UCSD-AML1 (cell line): ENCODE measurements around the gene CMIP.

ENCODE experiments used
- DNase-seq: peaks from one replicate; lab custom pipeline; 2025; ENCODE audit not compliant: unreplicated experiment; lab: John Stamatoyannopoulos, UW

CMIP gene

DNA sequence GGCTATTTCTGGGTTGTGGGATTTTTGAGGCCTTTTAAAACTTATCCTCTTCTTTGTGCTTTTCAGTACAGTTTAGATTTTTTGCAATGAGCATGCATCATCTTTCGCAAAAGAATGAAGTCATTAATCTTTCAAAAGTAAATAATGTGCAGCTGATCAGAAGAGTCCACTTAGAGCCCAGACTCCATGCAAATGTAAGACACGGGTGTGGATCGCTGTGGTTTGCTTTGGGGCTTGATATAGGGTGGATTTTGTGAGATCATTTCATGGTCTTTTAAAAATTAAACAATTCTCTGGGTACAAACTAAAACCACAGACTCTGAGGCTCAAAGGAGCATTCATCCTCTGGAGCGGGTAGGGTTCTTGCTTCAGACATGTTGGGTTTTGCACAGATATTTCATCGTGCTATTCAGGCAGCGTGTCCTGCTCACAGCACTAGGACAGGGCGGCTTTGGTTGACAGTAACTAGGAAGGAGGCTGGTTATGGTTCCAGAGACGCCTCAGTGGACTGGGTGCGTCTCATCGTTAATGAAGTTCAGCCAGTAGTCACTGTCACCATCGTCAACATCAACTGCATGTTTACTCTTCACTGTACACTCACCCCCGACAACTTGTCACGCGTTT lies 205.1 kb downstream of the CMIP start:
- DNase-seq = no peak

DNA sequence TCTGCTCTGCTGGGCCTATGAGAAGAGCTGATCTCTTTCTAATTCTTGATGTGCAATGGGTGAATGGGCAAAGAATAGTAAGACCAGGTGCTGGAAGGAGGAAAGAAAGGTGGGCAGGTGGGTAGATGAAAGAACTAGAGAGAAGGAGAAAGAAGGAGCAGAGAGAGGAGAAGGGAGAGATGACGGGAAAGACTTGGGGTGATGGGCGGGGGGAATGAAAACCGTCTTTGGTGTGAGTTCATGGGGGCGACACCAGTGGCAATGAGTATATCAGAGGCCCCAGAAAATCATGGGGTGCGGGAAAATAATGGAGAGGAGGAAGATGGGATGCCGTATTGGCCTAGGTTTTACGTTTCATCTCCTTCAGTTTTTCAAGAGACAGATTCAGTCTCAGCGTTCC lies 205.7 kb downstream of the CMIP start:
- DNase-seq = no peak

DNA sequence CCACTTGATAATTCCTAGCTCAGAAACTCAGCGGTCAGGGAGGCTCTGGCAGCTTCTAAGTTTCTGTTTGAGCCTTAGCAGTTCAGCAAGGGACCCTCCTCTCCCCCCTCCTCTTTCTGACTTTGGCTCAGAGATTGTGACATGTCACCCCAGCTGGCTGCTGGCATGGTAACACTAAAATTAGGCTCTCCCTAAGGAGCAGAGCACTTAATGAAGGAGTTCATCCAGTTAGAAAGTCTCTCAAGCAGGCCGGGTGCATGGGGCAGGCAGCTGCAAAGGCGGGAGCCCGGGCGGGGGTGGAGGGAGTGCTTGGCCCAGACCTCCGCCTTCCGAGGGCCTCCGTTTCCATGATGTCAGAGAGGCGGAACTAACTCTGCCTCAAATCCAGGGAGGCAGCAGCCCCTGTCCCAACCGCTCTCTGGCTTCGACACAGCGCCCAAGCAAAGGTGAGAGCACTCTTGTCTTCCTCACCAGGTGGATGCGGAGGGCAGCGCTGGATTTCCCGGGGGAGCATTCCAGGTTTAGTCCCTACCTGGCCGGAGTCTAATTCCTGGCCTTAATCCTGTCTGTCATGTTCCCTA lies 206.5 kb downstream of the CMIP start:
- no peak for DNase-seq

DNA sequence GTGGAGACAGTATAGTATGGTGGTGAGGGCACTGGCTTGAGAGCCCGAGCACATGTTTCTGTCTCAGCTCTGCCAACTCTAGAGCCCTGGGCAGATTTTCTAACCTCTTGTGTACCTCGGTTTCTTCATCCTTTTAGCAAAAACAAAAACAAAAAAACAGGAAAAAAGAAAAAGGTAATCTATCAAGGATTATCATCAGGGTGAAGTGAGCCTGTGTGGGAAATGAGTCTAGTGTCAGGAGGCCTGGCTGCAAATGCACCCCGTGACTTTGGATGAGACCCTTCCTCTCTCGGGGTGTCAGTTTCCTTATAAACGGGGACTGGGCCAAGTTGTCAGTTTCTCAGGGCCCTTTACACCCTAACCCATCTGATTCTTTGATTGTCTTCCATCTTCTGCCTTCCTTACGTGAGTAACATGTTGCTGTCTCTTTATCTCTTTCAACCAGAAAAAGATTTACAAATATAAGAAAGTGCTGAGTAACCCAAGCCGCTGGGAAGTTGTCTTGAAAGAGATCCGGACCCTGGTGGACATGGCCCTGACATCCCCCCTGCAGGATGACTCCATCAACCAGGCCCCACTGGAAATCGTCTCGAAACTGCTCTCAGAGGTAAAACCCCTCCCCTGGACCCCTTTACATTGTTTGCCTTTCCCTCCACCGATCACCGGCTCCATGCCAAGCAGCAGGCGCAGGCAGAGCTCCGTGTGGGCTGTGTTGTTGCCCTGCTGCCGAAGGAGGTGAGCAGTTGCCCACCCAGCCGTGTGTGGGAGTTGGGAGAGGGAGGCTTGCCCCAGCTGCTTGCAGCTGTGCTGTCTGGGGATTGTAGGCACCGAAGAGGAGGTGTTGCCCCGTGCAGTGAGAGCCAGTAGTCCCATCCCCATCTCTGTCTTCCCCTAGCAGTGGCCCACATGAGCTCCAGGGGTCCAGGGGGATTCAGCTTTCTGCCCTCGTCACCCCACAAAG lies 207.4 kb downstream of the CMIP start:
- DNase-seq = no peak

DNA sequence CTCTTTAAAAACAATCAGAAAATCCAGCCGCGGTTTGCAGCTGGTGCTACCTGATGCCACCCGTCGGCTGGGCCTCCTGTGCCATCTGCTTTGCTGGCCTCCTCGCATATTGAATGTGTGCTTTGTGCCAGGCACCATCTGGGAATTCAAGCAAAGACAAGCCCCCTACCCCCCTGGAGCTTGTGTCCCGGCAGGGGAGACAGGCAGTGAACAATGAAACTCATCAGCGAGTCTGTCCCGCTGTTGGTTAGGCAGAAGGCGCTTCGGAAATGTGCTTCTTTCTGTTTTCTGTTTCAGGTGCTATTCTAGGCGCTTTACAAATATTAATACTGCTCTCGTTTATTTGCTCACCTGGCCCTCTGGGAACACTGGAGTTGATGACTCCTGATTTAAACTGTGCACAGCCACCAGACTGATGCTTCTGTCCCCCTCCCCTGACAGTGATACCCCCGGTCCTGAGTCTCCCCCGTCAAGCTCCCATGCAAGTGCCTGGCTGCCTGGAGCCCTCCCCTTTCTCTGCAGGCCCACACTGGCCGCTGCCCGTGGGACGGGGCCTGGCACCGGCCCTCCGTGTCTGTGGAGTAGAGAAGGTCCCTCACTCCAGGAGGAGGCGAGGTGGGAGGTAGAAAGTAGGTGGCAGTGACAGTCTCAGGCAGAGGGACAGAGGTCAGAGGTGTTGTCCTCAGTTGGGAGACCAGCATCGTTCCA lies 208.3 kb downstream of the CMIP start:
- no peak for DNase-seq

DNA sequence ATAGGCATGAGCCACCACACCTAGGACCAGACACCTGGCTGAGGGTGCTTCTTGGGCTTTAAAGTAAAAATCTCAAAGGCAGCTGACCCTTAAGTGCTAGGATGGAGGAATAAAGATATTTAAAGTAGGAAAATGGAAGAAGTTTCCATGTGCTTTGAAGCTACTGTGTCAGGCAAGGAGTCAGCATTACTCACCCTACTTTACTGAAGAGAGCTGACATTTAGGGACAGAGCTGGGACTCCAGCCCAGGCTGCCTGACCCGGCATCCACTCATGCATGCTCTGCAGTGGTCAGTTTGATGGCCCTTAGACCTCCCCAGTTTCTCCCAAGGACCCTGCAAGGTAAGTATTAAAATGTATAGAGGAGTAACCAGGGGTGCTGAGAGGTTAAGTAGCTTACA lies 209.7 kb downstream of the CMIP start:
- no peak for DNase-seq

DNA sequence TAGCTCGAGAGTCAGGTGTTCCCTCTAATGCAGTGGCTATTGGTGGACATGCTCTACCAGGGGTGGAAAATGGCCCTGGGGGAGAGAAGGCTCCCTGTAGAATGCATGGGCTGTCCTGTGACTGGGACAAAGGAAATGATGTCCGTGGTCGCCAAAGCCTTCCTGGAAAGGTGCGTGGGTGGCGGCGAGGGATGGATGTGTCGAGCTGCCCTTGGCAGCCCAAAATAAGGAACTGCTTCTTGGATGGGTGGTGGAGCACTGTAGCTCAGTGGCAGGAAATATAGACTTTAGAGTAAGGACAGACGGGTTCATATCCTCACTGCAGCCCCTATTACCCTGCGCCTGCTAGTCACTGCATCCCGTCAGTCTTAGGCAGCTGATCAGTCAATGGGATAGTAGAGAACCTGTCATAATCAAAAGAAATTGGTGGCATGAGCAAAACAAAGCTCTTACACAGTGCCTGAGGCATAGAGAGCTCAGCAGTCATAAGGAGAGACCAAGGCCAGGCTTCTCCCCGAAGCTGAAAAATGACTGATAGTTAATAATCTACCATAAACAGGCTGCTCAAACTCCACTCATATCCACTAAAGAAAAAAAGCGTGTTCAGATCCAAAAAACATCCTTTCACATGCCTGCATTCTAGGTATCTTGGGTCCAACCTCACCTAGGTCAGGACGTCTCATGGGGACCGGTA lies 211.0 kb downstream of the CMIP start:
- DNase-seq = peak; percentile 64

DNA sequence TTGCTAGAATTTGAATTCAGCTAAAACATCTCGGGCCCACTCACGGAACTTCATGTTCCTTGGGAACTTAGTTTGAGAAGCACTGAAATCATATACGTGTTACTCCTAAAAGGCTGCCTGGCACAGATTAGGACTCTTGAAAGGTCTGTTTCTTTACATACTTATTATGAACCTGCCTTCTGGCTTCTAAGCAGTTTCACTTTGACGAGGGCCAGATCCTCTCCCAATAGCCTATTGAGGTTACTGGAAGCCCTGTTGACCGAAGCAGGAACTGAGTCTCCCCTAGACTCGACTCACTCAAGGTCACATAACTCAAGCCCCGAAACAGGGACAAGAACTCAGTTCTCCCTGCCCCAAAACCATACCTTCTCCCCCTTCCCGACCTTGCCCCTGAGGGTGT lies 212.6 kb downstream of the CMIP start:
- no peak for DNase-seq

DNA sequence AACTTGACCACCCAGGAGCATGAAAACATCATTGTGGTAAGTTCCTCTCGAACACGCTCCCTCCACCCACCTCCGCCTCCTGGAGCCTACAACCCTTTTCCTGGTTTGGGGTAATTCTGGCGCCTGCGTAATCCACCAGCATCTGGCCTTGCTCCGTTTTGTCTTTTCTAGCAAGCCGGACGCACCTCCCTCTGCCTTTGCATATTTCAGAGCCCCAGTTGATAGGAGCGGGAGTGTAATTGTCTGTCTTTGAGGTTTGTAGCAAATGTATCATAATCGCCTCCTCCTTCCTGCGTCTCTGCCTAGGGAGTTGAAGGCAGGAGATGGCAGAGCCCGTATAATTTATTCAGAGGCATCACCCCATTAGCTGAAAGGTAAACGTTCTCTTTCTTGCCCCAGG lies 213.2 kb downstream of the CMIP start:
- DNase-seq = no peak

DNA sequence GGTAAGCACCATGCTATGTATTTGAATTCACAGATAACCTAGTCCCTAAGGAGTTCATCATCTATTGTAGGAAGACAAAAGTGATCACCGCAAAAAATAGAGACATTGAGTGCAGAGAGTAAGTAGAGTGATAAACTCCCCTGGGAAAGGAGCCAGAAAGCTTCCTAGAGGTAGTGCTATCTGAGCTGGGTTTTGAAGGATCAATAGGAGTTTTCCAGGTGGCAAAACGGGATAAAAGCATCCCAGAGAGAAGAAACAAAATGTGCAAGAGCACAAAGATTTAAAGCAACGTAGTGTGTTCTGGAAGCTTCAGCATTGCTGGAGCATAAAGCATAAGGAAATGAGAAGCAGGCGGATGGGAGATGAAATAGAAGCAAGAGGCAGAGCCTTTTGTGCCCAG lies 213.8 kb downstream of the CMIP start:
- DNase-seq = no peak

DNA sequence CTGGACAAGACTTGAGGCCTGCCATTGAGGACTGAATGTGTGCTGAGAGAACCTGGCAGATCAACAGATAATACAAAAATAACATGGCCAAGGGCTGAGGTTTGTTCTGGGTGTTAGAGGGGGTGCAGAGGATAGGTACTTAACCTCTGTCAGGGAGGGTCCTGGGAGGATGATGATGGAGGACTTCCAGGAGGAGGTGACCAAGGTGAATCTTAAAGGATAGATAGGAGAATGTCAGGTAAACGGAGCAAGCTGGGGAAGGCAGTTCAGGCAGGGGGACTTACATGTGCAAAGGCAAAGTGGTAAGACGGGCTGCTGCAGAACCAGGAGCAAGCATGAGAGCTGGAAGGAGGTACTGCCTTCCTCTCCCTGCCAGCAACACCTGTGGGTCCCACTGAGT lies 214.6 kb downstream of the CMIP start:
- DNase-seq = no peak

DNA sequence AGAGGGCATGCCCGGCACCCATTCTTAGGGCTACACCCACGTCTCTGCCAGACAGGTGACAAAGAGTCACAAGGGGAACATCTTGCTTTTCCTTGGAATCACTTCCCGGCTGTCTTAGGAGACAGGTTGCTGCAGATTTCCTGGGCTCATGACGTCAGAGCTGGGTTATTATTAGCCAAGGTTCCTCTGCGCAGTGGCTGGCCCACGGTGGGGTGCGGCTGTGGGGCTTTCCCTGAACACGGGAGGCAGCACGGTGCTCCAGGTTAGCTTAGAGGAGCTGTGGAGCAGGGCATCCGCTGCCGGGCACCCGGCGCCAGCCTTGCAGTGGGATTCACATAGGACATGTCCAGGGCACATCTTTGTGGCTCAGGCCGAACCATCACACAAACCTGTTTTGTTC lies 216.5 kb downstream of the CMIP start:
- no peak for DNase-seq

DNA sequence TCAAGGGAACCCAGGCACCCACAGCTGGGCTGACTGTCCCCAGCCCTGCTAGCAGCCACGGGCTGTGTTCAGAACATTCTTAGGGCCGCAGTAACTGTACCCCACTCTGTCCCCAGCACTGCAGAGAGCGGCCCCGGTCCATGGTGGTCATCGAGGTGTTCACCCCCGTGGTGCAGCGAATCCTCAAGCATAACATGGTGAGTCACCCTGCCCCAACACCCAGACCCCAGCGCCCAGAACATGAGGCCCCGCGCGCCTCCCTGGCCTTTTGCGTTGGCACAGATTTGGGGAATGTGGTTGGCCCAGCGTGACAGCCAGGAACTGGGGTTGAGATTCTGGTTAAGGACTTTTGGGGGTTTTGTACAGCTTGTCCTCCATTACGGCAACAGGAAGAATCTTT lies 219.5 kb downstream of the CMIP start:
- no peak for DNase-seq

DNA sequence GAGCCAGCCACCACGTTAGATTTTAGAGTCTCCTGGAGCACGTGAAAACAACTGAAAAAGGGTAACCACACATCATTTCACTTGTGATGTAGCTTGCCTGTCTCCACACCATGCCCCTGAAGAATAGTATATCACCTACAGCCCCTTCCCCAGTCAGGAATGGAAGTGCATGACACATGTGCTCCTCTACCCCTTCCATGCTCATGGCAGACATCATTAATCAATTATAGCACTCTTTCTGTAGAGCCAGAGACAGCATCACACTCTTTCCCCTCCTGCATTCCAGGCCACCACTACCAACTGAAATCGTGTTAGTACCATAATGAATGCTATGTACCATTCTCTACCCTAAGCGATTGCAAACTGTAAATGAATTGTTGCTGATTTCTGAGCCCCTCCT lies 221.0 kb downstream of the CMIP start:
- no peak for DNase-seq

DNA sequence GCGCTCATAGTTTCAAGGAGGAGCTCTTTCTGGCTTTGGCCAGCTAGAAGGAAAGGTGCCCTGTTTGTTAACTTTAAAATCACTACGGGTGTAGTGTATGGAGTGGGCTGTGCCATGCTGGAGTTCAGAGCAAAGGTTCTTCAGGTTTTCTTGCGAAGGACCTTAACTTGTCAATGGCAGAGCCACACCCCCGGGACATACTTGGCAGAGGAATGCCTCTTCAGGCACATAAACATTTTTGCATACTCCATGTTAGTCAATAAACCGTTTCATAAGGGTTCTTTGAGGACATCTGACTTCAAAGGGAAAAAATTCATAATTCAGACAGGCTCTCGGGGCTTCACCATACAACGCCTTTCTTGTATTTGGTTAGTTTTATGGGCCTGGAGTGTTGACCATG lies 221.5 kb downstream of the CMIP start:
- DNase-seq = no peak

DNA sequence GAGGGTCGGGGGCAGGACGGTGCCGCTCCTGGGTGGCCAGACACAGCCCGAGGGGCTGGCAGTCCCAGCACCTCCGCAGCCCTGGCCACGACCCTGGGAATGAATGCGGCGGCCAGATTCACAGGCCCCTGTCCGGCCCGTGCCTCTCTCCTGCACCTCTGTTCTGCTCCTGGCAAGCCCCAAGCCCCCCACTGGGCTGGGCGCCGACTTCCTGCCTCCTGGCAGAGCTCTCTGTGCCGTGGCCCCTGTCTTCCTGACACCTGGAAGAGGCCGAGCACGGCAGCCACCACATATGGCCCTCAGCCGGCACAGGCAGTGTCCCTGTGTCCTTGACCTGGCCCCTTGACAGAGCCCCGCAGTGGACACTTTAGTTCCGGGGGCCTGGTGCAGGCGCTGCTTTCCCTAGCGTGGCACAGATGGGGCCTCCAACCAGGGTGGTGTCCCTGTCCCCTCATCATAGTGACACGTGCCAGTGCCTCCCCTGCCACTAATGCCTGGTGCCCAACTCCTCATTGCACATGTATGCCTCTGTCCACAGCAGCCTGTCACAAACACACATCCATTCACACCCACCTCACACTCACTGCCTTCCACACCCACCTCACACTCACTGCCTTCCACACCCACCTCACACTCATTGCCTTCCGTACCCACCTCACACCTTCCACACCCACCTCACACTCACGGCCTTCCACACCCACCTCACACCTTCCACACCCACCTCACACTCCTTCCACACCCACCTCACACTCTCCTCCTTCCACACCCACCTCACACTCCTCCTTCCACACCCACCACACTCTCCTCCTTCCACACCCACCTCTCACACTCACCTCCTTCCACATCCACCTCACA lies 223.9 kb downstream of the CMIP start:
- no peak for DNase-seq

DNA sequence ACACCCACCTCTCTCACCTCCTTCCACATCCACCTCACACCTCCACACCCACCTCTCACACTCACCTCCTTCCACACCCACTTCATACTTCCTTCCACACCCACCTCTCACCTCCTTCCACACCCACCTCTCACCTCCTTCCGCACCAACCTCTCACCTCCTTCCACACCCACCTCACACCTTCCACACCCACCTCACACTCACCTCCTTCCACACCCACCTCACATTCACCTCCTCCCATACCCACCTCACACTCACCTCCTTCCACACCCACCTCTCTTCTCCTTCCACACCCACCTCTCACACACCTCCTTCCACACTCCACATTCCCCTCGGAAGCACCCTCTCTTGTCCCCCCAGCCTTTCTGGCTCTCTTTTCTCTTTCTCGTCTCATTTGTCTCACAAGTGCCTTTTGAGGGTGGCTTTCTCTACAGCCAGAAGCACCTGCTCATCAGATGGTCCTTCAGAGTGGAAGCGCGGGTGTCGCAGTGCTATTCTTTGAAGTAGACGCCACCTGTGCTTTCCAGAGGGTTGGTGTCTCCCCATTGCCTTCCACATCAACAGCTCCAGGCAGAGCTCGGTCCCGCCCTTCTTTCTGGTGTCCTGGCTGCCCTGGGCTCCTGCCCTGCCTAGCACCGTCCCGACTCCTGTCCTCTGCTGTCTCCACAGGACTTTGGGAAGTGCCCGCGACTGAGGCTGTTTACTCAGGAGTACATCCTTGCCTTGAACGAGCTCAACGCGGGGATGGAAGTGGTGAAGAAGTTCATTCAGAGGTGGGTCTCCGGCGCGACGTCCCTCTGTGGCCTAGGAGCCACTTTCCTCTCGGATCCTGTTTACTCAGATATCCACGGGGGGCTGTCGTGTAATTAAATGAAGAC lies 225.1 kb downstream of the CMIP start:
- DNase-seq = no peak

DNA sequence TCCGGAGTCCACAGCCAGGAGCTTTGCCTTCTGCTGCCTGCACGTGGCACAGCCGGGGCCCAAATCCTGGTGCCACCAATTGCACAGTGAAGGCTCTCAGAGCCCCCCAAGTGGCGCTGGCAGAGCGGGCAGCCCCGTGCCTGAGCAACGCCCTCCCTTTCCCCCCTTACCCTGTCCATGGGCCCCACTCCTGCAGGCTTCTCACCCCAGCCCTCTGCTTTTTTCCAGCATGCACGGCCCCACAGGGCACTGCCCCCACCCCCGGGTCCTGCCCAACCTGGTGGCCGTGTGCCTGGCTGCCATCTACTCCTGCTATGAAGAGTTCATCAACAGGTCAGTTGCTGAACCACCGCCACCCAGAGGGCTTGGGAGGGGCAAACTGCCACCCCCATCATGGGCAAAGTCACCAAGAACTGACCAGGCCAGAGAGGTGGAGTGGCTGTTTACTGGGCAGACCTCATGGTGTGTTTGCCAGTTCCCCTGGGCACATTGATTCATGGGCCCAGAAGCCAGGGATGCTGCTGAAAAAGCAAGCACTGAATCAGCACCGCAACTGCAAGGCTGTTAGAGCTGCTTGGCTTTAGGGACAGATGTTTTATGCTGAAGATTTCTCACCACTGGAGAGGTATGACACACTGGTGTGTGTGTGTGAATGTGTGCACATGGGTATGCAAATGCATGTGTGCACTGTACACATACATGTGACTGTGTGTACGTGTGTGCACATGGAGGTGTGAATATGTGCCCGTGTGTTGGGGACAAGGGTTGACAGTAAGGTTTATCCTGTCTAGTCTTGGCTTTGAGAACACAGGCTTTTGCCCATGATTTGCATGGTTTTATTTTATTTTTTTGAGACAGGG lies 227.4 kb downstream of the CMIP start:
- no peak for DNase-seq
